ENCODE measurements around the gene GNAQ. TPM values are rescaled to one million over a fixed set of nuclear protein-coding genes. Genes with fewer than 3 reads are reported as not detected.
"Not testable (repeated sequence)": the region's sequence is repeated elsewhere in the genome, so short reads cannot be mapped to it uniquely, and the experiment has no call there.

The GNAQ gene
- total and polyA plus RNA-seq, 2 of the 4 experiments (the other 2 are of a cell fraction): 23.1 to 50.7 TPM

DNA sequence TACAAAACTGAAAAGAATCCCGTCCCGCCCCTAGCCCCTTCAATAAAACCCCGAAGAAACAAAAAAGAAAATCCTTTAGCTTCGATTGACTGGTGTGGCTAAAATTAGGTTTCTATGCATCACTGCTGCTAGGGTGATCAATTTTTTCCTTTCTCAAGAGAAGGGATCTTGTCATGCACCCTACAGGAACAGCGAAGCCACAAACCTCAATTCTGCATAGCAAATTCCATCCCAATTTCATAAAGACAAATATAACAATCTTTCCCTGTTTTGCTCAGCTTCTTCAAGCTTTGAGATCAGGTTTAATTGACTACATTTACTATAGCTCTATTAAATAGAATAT lies 313.3 kb downstream of the GNAQ start:
- H3K4me3 ChIP-seq (ENCODE audit: insufficient read depth, low read depth, low read length); dilution Hi-C loops (cut with HindIII; ENCODE audit: low sequenced_read_pairs, unreplicated experiment); H3K14ac ChIP-seq (replicated peaks; ENCODE audit: low read depth, low read length); H3K27me3 ChIP-seq (ENCODE audit: control insufficient read depth, insufficient read depth, low read length); H3K4me2 ChIP-seq (ENCODE audit: low read depth, low read length); H3K23ac ChIP-seq (ENCODE audit: low read depth, low read length); H4K20me1 ChIP-seq (ENCODE audit: insufficient read depth, low read length); BruUV-seq (replicated peaks); H2BK20ac ChIP-seq (ENCODE audit: low read depth, low read length); H2BK120ac ChIP-seq (ENCODE audit: low read depth, low read length); H2AK9ac ChIP-seq (replicated peaks; ENCODE audit: low read depth, low read length, poor library complexity); H3K56ac ChIP-seq (ENCODE audit: extremely low read depth, insufficient read depth, low read length); H3K4ac ChIP-seq (ENCODE audit: low read depth, low read length); H3K36me3 ChIP-seq (ENCODE audit: control insufficient read depth, insufficient read depth, low read length); H2AK5ac ChIP-seq (ENCODE audit: low read depth, low read length); DNase-seq; H3K79me1 ChIP-seq (ENCODE audit: low read depth in 1 of 2, low read length in 2 of 2); intact Hi-C loops (cut with micrococcal nuclease); H4K91ac ChIP-seq (ENCODE audit: insufficient read depth, low read depth, low read length); in situ Hi-C loops (cut with MboI; ENCODE audit: low sequenced_read_pairs); H2BK15ac ChIP-seq (ENCODE audit: low read depth, low read length); H2AFZ ChIP-seq (replicated peaks; ENCODE audit: low read length, poor library complexity); H3K9me3 ChIP-seq (ENCODE audit: control insufficient read depth, insufficient read depth, low read length); ATAC-seq (ENCODE audit: low read depth); H3K27ac ChIP-seq (ENCODE audit: insufficient read depth, low read length); H3K9ac ChIP-seq (ENCODE audit: low read depth, low read length): not testable (repeated sequence)
- no CpG with 5 or more reads among the region's 5 CpGs for WGBS, 2 experiments (ENCODE audit: extremely low coverage in 2 of 2, insufficient read length in 1 of 2)
- ChIA-PET POLR2A (ENCODE audit: unreplicated experiment) (interaction anchor here (0.6 kb wide), 2 partner anchors 105 to 1628 kb away, joined by 5 to 8 read pairs; no protein-coding TSS in a partner anchor), CTCF (interaction anchor here (0.6 kb wide), 1 partner anchor 286 kb away, joined by 3 read pairs; no protein-coding TSS in a partner anchor)
- peaks cover 22% of the 10 kb centered on the region for H3K4me1 ChIP-seq (ENCODE audit: control insufficient read depth, insufficient read depth, low read length)
- H4K8ac ChIP-seq (ENCODE audit: low read depth in 2 of 2, low read length in 2 of 2): 0 out of 4 replicates have a peak overlapping the region, but pooled peaks of 1 of the 2 experiments have one; percentile 0
- peak overlapping the region; percentile 56 for H2BK5ac ChIP-seq (ENCODE audit: low read depth, low read length, poor library complexity, severe bottlenecking)
- H3K9me1 ChIP-seq (ENCODE audit: insufficient read depth, low read length): peaks cover 16% of the 10 kb centered on the region
- H3K18ac ChIP-seq (ENCODE audit: low read depth, low read length): peak overlapping the region; percentile 87; the same call in 1 of the 2 replicates
- H4K5ac ChIP-seq (ENCODE audit: low read depth, low read length): peak overlapping the region; percentile 75; the same call in 1 of the 2 replicates

Data from IMR-90 (cell line).